MG63 (cell line): ENCODE data around the gene MAST2. TPM values are rescaled to one million over a fixed set of nuclear protein-coding genes. Genes with fewer than 3 reads are reported as not detected.
"Not testable (repeated sequence)": the region's sequence is repeated elsewhere in the genome, so short reads cannot be mapped to it uniquely, and the experiment has no call there.

Experiments
- DNase-seq: peaks from one replicate; pipeline ENCODE4 v3.0.0-alpha.2; 2020
- H3K27me3 ChIP-seq: fragments of 250-450 bp; sonication (Bioruptor Pico); 2 replicates; pipeline ENCODE4 v1.5.1; 2020; ENCODE audit warnings: mild to moderate bottlenecking, moderate library complexity
- H3K36me3 ChIP-seq: fragments of 250-450 bp; sonication (Bioruptor Pico); 2 replicates; pipeline ENCODE4 v1.5.1; 2020; ENCODE audit warnings: mild to moderate bottlenecking, moderate library complexity
- H3K4me3 ChIP-seq: fragments of 250-450 bp; sonication (Bioruptor Pico); 2 replicates; pipeline ENCODE4 v1.5.1; 2020; ENCODE audit warnings: mild to moderate bottlenecking, moderate library complexity
- H3K9me3 ChIP-seq: fragments of 250-450 bp; sonication (Bioruptor Pico); 2 replicates; pipeline ENCODE4 v1.5.1; 2020; ENCODE audit warnings: mild to moderate bottlenecking, moderate library complexity
- total RNA-seq: library from RNA; depleted of rRNA; stranded (reverse); fragments of >200 nt; shearing (Covaris generic); gene quantifications from 2 replicates; pipeline ENCODE4 v1.2.3, GENCODE V29; 2014; ENCODE audit warnings: low replicate concordance

Gene MAST2
- total RNA-seq, 1 experiment from 2014 or later, result 21.9 TPM

- DNase-seq, H3K27me3 ChIP-seq, H3K4me3 ChIP-seq, H3K36me3 ChIP-seq, H3K9me3 ChIP-seq: not testable (repeated sequence)
These were observed 34.9 kb downstream of the MAST2 start for GRCh38 chr1:45838322-45838721.

- Histone ChIP-seq H3K4me3 (no peak overlapping the region), H3K9me3 (no peaks in the 10 kb centered on the region), H3K27me3 (no peaks in the 10 kb centered on the region), H3K36me3 (no peaks in the 10 kb centered on the region)
- DNase-seq, result no peak
These were observed 37.3 kb downstream of the MAST2 start for GRCh38 chr1:45840704-45841103.

- H3K36me3 ChIP-seq, result no peaks in the 10 kb centered on the region
- no peaks in the 10 kb centered on the region for H3K9me3 ChIP-seq
- H3K4me3 ChIP-seq, result no peak overlapping the region
- no peaks in the 10 kb centered on the region for H3K27me3 ChIP-seq
- no peak for DNase-seq
These were observed 39.4 kb downstream of the MAST2 start for GRCh38 chr1:45842786-45843185.

GRCh38 chr1:45843474-45843905, 40.1 kb downstream of the MAST2 start:
- Histone ChIP-seq H3K9me3 (no peaks in the 10 kb centered on the region; the same call in 1 of the 2 replicates), H3K36me3 (no peaks in the 10 kb centered on the region), H3K27me3 (no peaks in the 10 kb centered on the region), H3K4me3 (no peak overlapping the region)
- DNase-seq, result no peak

- H3K9me3 ChIP-seq, H3K4me3 ChIP-seq, DNase-seq, H3K27me3 ChIP-seq, H3K36me3 ChIP-seq: not testable (repeated sequence)
These were observed 40.6 kb downstream of the MAST2 start for GRCh38 chr1:45844000-45844399.

GRCh38 chr1:45846931-45847330, 43.5 kb downstream of the MAST2 start:
- no peaks in the 10 kb centered on the region for H3K27me3 ChIP-seq
- no peak for DNase-seq
- peaks cover 4% of the 10 kb centered on the region for H3K9me3 ChIP-seq
- 0 out of 2 replicates have a peak, but pooled peaks cover 3% of the 10 kb centered on the region for H3K36me3 ChIP-seq
- no peak overlapping the region for H3K4me3 ChIP-seq

GRCh38 chr1:45848097-45848496, 44.7 kb downstream of the MAST2 start:
- Histone ChIP-seq H3K27me3 (no peaks in the 10 kb centered on the region), H3K9me3 (peaks cover 4% of the 10 kb centered on the region), H3K36me3 (0 out of 2 replicates have a peak, but pooled peaks cover 3% of the 10 kb centered on the region), H3K4me3 (no peak overlapping the region)
- no peak for DNase-seq

GRCh38 chr1:45848714-45849113, 45.3 kb downstream of the MAST2 start:
- 0 out of 2 replicates have a peak, but pooled peaks cover 3% of the 10 kb centered on the region for H3K36me3 ChIP-seq
- no peak for DNase-seq

GRCh38 chr1:45850017-45850416, 46.6 kb downstream of the MAST2 start:
- no peak for DNase-seq
- no peaks in the 10 kb centered on the region for H3K27me3 ChIP-seq
- no peak overlapping the region for H3K4me3 ChIP-seq
- 0 out of 2 replicates have a peak, but pooled peaks cover 3% of the 10 kb centered on the region for H3K36me3 ChIP-seq
- peaks cover 4% of the 10 kb centered on the region for H3K9me3 ChIP-seq

More at GRCh38 chr1:45848714-45849113, 45.3 kb downstream of the MAST2 start:
- Histone ChIP-seq H3K4me3 (no peak overlapping the region), H3K9me3 (peaks cover 4% of the 10 kb centered on the region), H3K27me3 (no peaks in the 10 kb centered on the region)

GRCh38 chr1:45854724-45855123, 51.3 kb downstream of the MAST2 start:
- no peak for DNase-seq
- 0 out of 2 replicates have a peak, but pooled peaks cover 2% of the 10 kb centered on the region for H3K36me3 ChIP-seq
- no peak overlapping the region for H3K4me3 ChIP-seq
- peaks cover 4% of the 10 kb centered on the region for H3K9me3 ChIP-seq
- H3K27me3 ChIP-seq, result no peaks in the 10 kb centered on the region

GRCh38 chr1:45857101-45857700, 53.8 kb downstream of the MAST2 start:
- no peak for DNase-seq
- 0 out of 2 replicates have a peak, but pooled peaks cover 2% of the 10 kb centered on the region for H3K36me3 ChIP-seq
- H3K9me3 ChIP-seq, result 0 out of 2 replicates have a peak, but pooled peaks cover 1% of the 10 kb centered on the region
- no peaks in the 10 kb centered on the region for H3K27me3 ChIP-seq
- H3K4me3 ChIP-seq, result no peak overlapping the region

GRCh38 chr1:45857755-45858492, 54.5 kb downstream of the MAST2 start:
- not testable (repeated sequence) for DNase-seq, H3K9me3 ChIP-seq, H3K36me3 ChIP-seq, H3K27me3 ChIP-seq, H3K4me3 ChIP-seq

GRCh38 chr1:45859221-45859620, 55.8 kb downstream of the MAST2 start:
- no peak for DNase-seq
- H3K36me3 ChIP-seq, result 0 out of 2 replicates have a peak, but pooled peaks cover 2% of the 10 kb centered on the region
- H3K9me3 ChIP-seq, result 0 out of 2 replicates have a peak, but pooled peaks cover 1% of the 10 kb centered on the region

GRCh38 chr1:45862008-45862407, 58.6 kb downstream of the MAST2 start:
- Histone ChIP-seq H3K36me3 (0 out of 2 replicates have a peak, but pooled peaks cover 2% of the 10 kb centered on the region), H3K9me3 (0 out of 2 replicates have a peak, but pooled peaks cover 1% of the 10 kb centered on the region), H3K4me3 (no peak overlapping the region), H3K27me3 (no peaks in the 10 kb centered on the region)
- no peak for DNase-seq

More at GRCh38 chr1:45859221-45859620, 55.8 kb downstream of the MAST2 start:
- no peak overlapping the region for H3K4me3 ChIP-seq
- H3K27me3 ChIP-seq, result no peaks in the 10 kb centered on the region

- no peaks in the 10 kb centered on the region for H3K9me3 ChIP-seq
- H3K36me3 ChIP-seq, result no peaks in the 10 kb centered on the region
- DNase-seq, result no peak
- no peaks in the 10 kb centered on the region for H3K27me3 ChIP-seq
- no peak overlapping the region for H3K4me3 ChIP-seq
These were observed 59.8 kb downstream of the MAST2 start for GRCh38 chr1:45863218-45863617.

GRCh38 chr1:45864167-45865106, 61.0 kb downstream of the MAST2 start:
- no peaks in the 10 kb centered on the region for H3K9me3 ChIP-seq

More at GRCh38 chr1:45864167-45865106, 61.0 kb downstream of the MAST2 start:
- DNase-seq, result no peak
- H3K27me3 ChIP-seq, result no peaks in the 10 kb centered on the region
- no peaks in the 10 kb centered on the region for H3K36me3 ChIP-seq
- H3K4me3 ChIP-seq, result peak overlapping the region; percentile 18
